Measurements from ENCODE around the gene LYZL4. TPM values are rescaled to one million over a fixed set of nuclear protein-coding genes. Genes with fewer than 3 reads are reported as not detected.

The LYZL4 gene
- polyA plus RNA-seq, 1 donor from 2014 or later, result not detected

DNA sequence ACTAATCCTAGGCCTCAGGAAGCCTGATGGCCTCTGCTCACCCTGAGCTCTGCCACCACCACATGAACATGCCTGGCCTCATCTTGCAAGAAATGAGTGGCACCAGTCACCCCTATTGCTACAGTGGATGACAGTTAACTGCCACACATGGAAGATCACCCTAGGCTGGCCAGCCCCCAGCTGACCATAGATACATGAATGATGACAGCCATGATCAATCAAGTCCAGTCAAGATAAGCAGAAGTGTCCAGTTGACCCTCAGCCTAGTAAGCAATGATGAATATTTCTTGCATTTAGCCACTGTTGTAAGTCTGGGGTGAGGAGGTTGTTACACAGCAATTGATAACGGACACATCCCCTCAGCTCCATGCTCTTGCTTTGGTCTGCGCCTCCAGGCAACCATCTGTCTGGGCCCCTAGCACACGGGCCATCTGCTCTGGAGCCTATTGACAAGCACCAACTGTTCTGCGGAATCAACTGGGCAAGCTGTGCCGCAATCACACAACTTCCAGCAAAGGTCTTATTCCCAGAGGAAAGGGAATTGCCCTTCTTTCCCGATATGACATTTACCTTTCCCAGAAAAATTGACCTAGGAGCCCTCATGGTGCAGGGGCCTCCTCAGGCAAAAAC, 2.2 kb upstream of the LYZL4 start:
- H4K20me1 ChIP-seq (ENCODE audit: insufficient read depth), result no peaks in the 10 kb centered on the region
- no peaks in the 10 kb centered on the region for H3F3A ChIP-seq (ENCODE audit: insufficient read depth, low read length, poor library complexity, severe bottlenecking)
- H3K9me3 ChIP-seq (ENCODE audit: low read length), result no peaks in the 10 kb centered on the region
- no peak overlapping the region for H3K9ac ChIP-seq (ENCODE audit: low read length)
- TF ChIP-seq TAF1 (IDR thresholded peaks at IDR 0.05; ENCODE audit: low read depth) (no peak), MXI1 (conservative IDR thresholded peaks at IDR 0.05; ENCODE audit: poor library complexity, severe bottlenecking) (no peak), EP300 (conservative IDR thresholded peaks at IDR 0.05; ENCODE audit: poor library complexity, severe bottlenecking) (no peak)
- TF ChIP-seq, protein P1, sequence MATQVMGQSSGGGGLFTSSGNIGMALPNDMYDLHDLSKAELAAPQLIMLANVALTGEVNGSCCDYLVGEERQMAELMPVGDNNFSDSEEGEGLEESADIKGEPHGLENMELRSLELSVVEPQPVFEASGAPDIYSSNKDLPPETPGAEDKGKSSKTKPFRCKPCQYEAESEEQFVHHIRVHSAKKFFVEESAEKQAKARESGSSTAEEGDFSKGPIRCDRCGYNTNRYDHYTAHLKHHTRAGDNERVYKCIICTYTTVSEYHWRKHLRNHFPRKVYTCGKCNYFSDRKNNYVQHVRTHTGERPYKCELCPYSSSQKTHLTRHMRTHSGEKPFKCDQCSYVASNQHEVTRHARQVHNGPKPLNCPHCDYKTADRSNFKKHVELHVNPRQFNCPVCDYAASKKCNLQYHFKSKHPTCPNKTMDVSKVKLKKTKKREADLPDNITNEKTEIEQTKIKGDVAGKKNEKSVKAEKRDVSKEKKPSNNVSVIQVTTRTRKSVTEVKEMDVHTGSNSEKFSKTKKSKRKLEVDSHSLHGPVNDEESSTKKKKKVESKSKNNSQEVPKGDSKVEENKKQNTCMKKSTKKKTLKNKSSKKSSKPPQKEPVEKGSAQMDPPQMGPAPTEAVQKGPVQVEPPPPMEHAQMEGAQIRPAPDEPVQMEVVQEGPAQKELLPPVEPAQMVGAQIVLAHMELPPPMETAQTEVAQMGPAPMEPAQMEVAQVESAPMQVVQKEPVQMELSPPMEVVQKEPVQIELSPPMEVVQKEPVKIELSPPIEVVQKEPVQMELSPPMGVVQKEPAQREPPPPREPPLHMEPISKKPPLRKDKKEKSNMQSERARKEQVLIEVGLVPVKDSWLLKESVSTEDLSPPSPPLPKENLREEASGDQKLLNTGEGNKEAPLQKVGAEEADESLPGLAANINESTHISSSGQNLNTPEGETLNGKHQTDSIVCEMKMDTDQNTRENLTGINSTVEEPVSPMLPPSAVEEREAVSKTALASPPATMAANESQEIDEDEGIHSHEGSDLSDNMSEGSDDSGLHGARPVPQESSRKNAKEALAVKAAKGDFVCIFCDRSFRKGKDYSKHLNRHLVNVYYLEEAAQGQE (IDR thresholded peaks at IDR 0.05; ENCODE audit: borderline replicate concordance), result no peak
- H3K27me3 ChIP-seq (ENCODE audit: insufficient read depth, low read depth, low read length), result no peaks in the 10 kb centered on the region
- no peak overlapping the region for H3K27ac ChIP-seq (ENCODE audit: low read length)
- no peaks in the 10 kb centered on the region for H3K79me2 ChIP-seq (replicated peaks; ENCODE audit: insufficient read depth, low read length)
- H3K4me3 ChIP-seq (ENCODE audit: low read length), result no peak overlapping the region
- H2AFZ ChIP-seq (ENCODE audit: low read depth, low read length), result no peak overlapping the region
- no peaks in the 10 kb centered on the region for H3K9me2 ChIP-seq (ENCODE audit: insufficient read depth, low read length)
- H3K4me2 ChIP-seq (ENCODE audit: low read length), result no peak overlapping the region
- no peaks in the 10 kb centered on the region for H3K36me3 ChIP-seq (ENCODE audit: insufficient read depth, low read length)

GRCh38 chr3:42411429-42411828, 1.0 kb upstream of the LYZL4 start:
- no peaks in the 10 kb centered on the region for H4K20me1 ChIP-seq (ENCODE audit: insufficient read depth)
- H3K27me3 ChIP-seq (ENCODE audit: insufficient read depth, low read depth, low read length), result no peaks in the 10 kb centered on the region
- no peaks in the 10 kb centered on the region for H3K79me2 ChIP-seq (replicated peaks; ENCODE audit: insufficient read depth, low read length)
- H3K9ac ChIP-seq (ENCODE audit: low read length), result no peak overlapping the region
- H3F3A ChIP-seq (ENCODE audit: insufficient read depth, low read length, poor library complexity, severe bottlenecking), result no peaks in the 10 kb centered on the region
- H2AFZ ChIP-seq (ENCODE audit: low read depth, low read length), result no peak overlapping the region
- H3K9me2 ChIP-seq (ENCODE audit: insufficient read depth, low read length), result no peaks in the 10 kb centered on the region
- no peaks in the 10 kb centered on the region for H3K9me3 ChIP-seq (ENCODE audit: low read length)
- H3K4me3 ChIP-seq (ENCODE audit: low read length), result no peak overlapping the region
- no peak overlapping the region for H3K27ac ChIP-seq (ENCODE audit: low read length)
- TF ChIP-seq, protein P1 (IDR thresholded peaks at IDR 0.05; ENCODE audit: borderline replicate concordance), result no peak
- TF ChIP-seq SMC3 (conservative IDR thresholded peaks at IDR 0.05; ENCODE audit: poor library complexity) (no peak), TAF1 (IDR thresholded peaks at IDR 0.05; ENCODE audit: low read depth) (no peak), MXI1 (conservative IDR thresholded peaks at IDR 0.05; ENCODE audit: poor library complexity, severe bottlenecking) (no peak)
- no peak overlapping the region for H3K4me2 ChIP-seq (ENCODE audit: low read length)
- no peaks in the 10 kb centered on the region for H3K36me3 ChIP-seq (ENCODE audit: insufficient read depth, low read length)

- H3K27ac ChIP-seq (ENCODE audit: low read length), result no peak overlapping the region
- TF ChIP-seq POLR2AphosphoS5 (IDR thresholded peaks at IDR 0.05), result no peak
- no peak for TF ChIP-seq EZH2 (IDR thresholded peaks at IDR 0.05; ENCODE audit: borderline replicate concordance, insufficient read depth, low read length, poor library complexity, severe bottlenecking)
- TF ChIP-seq RAD21 (conservative IDR thresholded peaks at IDR 0.05), result no peak
- TF ChIP-seq, protein P1 (IDR thresholded peaks at IDR 0.05; ENCODE audit: borderline replicate concordance), result no peak
- no peak for TF ChIP-seq MXI1 (conservative IDR thresholded peaks at IDR 0.05; ENCODE audit: poor library complexity, severe bottlenecking)
- no peak for TF ChIP-seq EP300 (conservative IDR thresholded peaks at IDR 0.05; ENCODE audit: poor library complexity, severe bottlenecking)
- TF ChIP-seq, protein P2, sequence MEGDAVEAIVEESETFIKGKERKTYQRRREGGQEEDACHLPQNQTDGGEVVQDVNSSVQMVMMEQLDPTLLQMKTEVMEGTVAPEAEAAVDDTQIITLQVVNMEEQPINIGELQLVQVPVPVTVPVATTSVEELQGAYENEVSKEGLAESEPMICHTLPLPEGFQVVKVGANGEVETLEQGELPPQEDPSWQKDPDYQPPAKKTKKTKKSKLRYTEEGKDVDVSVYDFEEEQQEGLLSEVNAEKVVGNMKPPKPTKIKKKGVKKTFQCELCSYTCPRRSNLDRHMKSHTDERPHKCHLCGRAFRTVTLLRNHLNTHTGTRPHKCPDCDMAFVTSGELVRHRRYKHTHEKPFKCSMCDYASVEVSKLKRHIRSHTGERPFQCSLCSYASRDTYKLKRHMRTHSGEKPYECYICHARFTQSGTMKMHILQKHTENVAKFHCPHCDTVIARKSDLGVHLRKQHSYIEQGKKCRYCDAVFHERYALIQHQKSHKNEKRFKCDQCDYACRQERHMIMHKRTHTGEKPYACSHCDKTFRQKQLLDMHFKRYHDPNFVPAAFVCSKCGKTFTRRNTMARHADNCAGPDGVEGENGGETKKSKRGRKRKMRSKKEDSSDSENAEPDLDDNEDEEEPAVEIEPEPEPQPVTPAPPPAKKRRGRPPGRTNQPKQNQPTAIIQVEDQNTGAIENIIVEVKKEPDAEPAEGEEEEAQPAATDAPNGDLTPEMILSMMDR (IDR thresholded peaks at IDR 0.05; ENCODE audit: poor library complexity, severe bottlenecking), result no peak
These were observed 2.3 kb downstream of the LYZL4 start for GRCh38 chr3:42408156-42408555.

More at GRCh38 chr3:42408156-42408555, 2.3 kb downstream of the LYZL4 start:
- Histone ChIP-seq H3K9me2 (ENCODE audit: insufficient read depth, low read length) (no peaks in the 10 kb centered on the region), H3K79me2 (replicated peaks; ENCODE audit: insufficient read depth, low read length) (no peaks in the 10 kb centered on the region), H3F3A (ENCODE audit: insufficient read depth, low read length, poor library complexity, severe bottlenecking) (no peaks in the 10 kb centered on the region), H3K36me3 (ENCODE audit: insufficient read depth, low read length) (no peaks in the 10 kb centered on the region), H3K4me3 (ENCODE audit: low read length) (no peak overlapping the region), H3K9ac (ENCODE audit: low read length) (no peak overlapping the region), H2AFZ (ENCODE audit: low read depth, low read length) (no peak overlapping the region), H3K27me3 (ENCODE audit: insufficient read depth, low read depth, low read length) (no peaks in the 10 kb centered on the region), H3K4me2 (ENCODE audit: low read length) (no peak overlapping the region), H4K20me1 (ENCODE audit: insufficient read depth) (no peaks in the 10 kb centered on the region), H3K9me3 (ENCODE audit: low read length) (no peaks in the 10 kb centered on the region)
